MCF 10A (cell line): ENCODE data around the gene SPINT3. TPM values are rescaled to one million over a fixed set of nuclear protein-coding genes. Genes with fewer than 3 reads are reported as not detected.
"Not testable (repeated sequence)": the region's sequence is repeated elsewhere in the genome, so short reads cannot be mapped to it uniquely, and the experiment has no call there.

Experiments
- BruUV-seq: library from RNA; stranded (reverse); fragments of 400-500 nt; replicated peaks from 2 replicates; lab custom pipeline; 2021; lab: Mats Ljungman, UMichigan
- CTCF ChIA-PET: fragments of 300-600 bp; sonication (Branson Sonifier 250); formaldehyde crosslinking; extraction: SDS; loops from one replicate; lab custom pipeline; 2021; ENCODE audit warnings: antibody characterized with exemption, inconsistent platforms; lab: Yijun Ruan, JAX
- POLR2A ChIA-PET: fragments of 300-600, 350-650 bp; sonication (Branson Sonifier 250); formaldehyde crosslinking; extraction: SDS; loops from one replicate; lab custom pipeline; 2020; ENCODE audit warnings: antibody characterized with exemption, inconsistent platforms; lab: Yijun Ruan, JAX
- DNase-seq: peaks from one replicate; pipeline ENCODE4 v3.0.0-alpha.2; 2018; ENCODE audit not compliant: unreplicated experiment
- H3K27ac Mint-ChIP-seq: one replicate; pipeline ENCODE4 v1.8.0; 2022; ENCODE audit warnings: mild to moderate bottlenecking, low read depth, mixed read lengths; ENCODE audit not compliant: unreplicated experiment
- H3K27me3 Mint-ChIP-seq: one replicate; pipeline ENCODE4 v1.8.0; 2022; ENCODE audit warnings: mixed read lengths; ENCODE audit not compliant: insufficient read depth, unreplicated experiment
- H3K36me3 Mint-ChIP-seq: one replicate; pipeline ENCODE4 v1.8.0; 2022; ENCODE audit warnings: mild to moderate bottlenecking, moderate library complexity, mixed read lengths; ENCODE audit not compliant: insufficient read depth, unreplicated experiment
- H3K4me1 Mint-ChIP-seq: one replicate; pipeline ENCODE4 v1.8.0; 2022; ENCODE audit warnings: mixed read lengths; ENCODE audit not compliant: insufficient read depth, unreplicated experiment
- H3K4me3 Mint-ChIP-seq: one replicate; pipeline ENCODE4 v1.8.0; 2022; ENCODE audit warnings: mild to moderate bottlenecking, moderate library complexity, mixed read lengths; ENCODE audit not compliant: unreplicated experiment
- H3K9me3 Mint-ChIP-seq: one replicate; pipeline ENCODE4 v1.8.0; 2022; ENCODE audit warnings: mixed read lengths; ENCODE audit not compliant: unreplicated experiment
- intact Hi-C: fragments of 100-400 bp; cut with micrococcal nuclease; formaldehyde crosslinking; loops from 2 replicates; pipeline ENCODE4 v1.14.1; 2022
- total RNA-seq: library from RNA; stranded (reverse); gene quantifications from 2 replicates; pipeline ENCODE4 v1.2.3, GENCODE V29; 2022
- TF ChIP-seq, protein P1 (sequence below): fragments of 200-600 bp; IDR thresholded peaks from one replicate; pipeline ENCODE4 v1.8.0; 2022; ENCODE audit warnings: antibody characterized with exemption, mild to moderate bottlenecking; ENCODE audit not compliant: unreplicated experiment

SPINT3 gene
- total RNA-seq, 1 experiment from 2014 or later: not detected

DNA sequence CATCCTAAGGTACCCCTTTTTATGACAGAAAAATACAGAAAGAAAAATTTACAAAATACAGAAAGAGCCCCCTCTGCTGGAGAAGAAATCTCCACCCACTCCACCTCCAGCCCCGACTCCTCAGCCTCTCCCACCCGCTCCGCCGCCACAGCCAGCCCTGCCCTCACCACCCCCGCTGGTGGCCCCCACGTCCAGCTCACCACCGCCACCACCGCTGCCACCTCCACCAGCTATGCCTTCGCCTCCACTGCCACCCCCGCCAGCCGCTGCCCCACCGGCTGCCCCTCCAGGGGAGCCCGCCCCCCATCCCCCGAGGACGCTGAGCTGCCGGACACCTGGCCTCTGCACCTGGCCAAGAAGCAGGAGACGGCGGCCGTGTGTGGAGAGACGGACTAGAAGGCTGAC is 28.2 kb downstream of the SPINT3 start:
- intact Hi-C loops: no loop called here
- Mint-ChIP-seq H3K4me3 (no peak overlapping the region), H3K4me1 (no peaks in the 10 kb centered on the region), H3K27me3 (peaks cover 18% of the 10 kb centered on the region), H3K9me3 (no peaks in the 10 kb centered on the region), H3K27ac (no peak overlapping the region), H3K36me3 (peaks cover 7% of the 10 kb centered on the region)
- BruUV-seq: no TSS peak
- TF ChIP-seq, protein P1, sequence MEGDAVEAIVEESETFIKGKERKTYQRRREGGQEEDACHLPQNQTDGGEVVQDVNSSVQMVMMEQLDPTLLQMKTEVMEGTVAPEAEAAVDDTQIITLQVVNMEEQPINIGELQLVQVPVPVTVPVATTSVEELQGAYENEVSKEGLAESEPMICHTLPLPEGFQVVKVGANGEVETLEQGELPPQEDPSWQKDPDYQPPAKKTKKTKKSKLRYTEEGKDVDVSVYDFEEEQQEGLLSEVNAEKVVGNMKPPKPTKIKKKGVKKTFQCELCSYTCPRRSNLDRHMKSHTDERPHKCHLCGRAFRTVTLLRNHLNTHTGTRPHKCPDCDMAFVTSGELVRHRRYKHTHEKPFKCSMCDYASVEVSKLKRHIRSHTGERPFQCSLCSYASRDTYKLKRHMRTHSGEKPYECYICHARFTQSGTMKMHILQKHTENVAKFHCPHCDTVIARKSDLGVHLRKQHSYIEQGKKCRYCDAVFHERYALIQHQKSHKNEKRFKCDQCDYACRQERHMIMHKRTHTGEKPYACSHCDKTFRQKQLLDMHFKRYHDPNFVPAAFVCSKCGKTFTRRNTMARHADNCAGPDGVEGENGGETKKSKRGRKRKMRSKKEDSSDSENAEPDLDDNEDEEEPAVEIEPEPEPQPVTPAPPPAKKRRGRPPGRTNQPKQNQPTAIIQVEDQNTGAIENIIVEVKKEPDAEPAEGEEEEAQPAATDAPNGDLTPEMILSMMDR: no peak
- ChIA-PET CTCF (interaction anchor here (0.9 kb wide), 1 partner anchor 35 kb away, joined by 3 read pairs; no protein-coding TSS in a partner anchor), POLR2A (no interaction called here)
- no peak for DNase-seq

DNA sequence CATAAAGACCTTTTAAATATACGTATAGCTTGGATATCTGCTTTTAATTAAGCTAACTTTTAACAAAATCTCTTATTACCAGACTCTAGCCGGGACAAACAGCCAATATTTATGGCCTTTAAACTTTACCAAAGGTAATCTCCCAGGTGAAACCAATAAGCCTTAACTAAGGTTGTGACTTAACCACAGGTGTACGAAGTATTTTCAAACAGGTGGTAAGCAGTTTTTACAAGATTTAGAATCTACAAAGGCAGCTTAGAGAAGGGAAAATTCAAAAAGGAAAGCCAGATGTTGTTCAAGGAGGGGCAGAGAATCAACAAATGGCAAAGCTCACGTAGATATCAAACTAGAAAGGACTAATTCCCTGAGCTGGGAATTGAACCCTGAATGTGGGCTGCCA is 30.0 kb downstream of the SPINT3 start:
- CTCF ChIA-PET: interaction anchor here (0.7 to 1.3 kb wide), 10 partner anchors 12 to 374 kb away, joined by 3 to 6 read pairs (median 3); no protein-coding TSS in a partner anchor

DNA sequence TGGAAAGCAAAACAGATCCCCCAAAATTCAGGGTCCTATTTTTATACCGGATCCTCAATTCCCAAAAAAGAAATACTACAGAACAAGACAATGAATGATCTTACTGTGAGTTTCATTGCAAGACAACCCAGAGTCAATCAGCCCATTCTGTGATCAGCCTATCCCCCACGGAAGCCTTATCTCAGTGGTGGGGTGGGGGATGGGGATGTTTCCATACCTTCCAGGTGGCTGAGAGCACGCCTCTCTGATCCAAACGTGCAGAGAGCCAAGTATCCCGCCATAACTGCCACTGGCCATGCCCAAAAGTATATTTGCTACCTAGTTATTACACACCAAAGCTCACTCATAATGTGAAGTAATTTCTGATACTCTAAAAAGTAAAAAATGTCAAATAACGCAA is 30.7 kb downstream of the SPINT3 start:
- no peak for DNase-seq
- H3K36me3 Mint-ChIP-seq: peaks cover 7% of the 10 kb centered on the region
- no peak overlapping the region for H3K4me3 Mint-ChIP-seq
- CTCF ChIA-PET: interaction anchor here (0.5 to 1.3 kb wide), 8 partner anchors 14 to 1040 kb away, joined by 3 to 6 read pairs (median 3); partner anchors contain the start of gene SYS1
- H3K9me3 Mint-ChIP-seq: no peaks in the 10 kb centered on the region
- H3K27ac Mint-ChIP-seq: no peak overlapping the region
- POLR2A ChIA-PET: interaction anchor here (0.8 to 1.4 kb wide), 3 partner anchors 8 to 22 kb away, joined by 3 to 5 read pairs (median 3); no protein-coding TSS in a partner anchor
- intact Hi-C loops: no loop called here
- no TSS peak for BruUV-seq
- TF ChIP-seq, protein P1: no peak
- H3K27me3 Mint-ChIP-seq: peaks cover 39% of the 10 kb centered on the region
- H3K4me1 Mint-ChIP-seq: no peaks in the 10 kb centered on the region

More for the DNA sequence above, 30.0 kb downstream of the SPINT3 start:
- POLR2A ChIA-PET: interaction anchor here (0.8 to 1.4 kb wide), 3 partner anchors 9 to 33 kb away, joined by 3 read pairs; no protein-coding TSS in a partner anchor
- TF ChIP-seq, protein P1: no peak
- intact Hi-C loops: no loop called here
- Mint-ChIP-seq H3K4me3 (no peak overlapping the region), H3K27ac (no peak overlapping the region), H3K9me3 (no peaks in the 10 kb centered on the region), H3K27me3 (peaks cover 32% of the 10 kb centered on the region), H3K4me1 (no peaks in the 10 kb centered on the region), H3K36me3 (peaks cover 7% of the 10 kb centered on the region)
- no peak for DNase-seq
- BruUV-seq: no TSS peak

DNA sequence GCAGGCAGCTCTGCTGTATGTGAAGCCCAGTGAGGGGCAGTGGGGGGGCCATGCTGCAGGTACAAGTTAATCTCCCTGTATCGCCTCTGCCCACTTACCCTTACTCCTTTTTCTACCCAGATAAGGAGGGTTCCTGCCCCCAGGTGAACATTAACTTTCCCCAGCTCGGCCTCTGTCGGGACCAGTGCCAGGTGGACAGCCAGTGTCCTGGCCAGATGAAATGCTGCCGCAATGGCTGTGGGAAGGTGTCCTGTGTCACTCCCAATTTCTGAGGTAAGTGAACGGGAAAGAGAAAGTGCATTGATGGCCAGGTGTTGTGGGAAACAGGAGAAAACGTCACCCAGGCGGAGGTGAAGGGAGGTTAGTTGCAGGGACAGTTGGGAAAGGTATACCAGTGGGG is 35.6 kb downstream of the SPINT3 start:
- BruUV-seq: no TSS peak

DNA sequence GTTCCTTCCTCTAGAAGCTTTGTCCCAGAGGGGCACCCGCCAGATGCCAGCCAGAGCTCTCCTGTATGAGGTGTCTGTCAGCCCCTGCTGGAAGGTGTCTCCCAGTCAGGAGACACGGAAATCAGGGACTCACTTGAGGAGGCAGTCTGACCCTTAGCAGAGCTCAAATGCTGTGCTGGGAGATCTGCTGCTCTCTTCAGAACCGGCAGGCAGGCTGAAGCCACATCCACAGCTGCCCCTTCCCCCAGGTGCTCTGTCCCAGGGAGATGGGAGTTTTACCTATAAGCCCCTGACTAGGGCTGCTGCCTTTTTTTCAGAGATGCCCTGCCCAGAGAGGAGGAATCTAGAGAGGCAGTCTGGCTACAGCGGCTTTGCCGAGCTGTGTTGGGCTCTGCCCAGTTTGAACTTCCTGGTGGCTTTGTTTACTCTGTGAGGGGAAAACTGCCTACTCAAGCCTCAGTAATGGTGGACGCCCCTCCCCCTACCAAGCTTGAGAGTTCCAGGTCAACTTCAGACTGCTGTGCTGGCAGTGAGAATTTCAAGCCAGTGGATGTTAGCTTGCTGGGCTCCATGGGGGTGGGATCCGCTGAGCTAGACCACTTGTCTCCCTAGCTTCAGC is 37.8 kb downstream of the SPINT3 start:
- BruUV-seq, H3K4me3 Mint-ChIP-seq, DNase-seq, H3K36me3 Mint-ChIP-seq, intact Hi-C loops, H3K27ac Mint-ChIP-seq, H3K4me1 Mint-ChIP-seq, H3K9me3 Mint-ChIP-seq: not testable (repeated sequence)
- H3K27me3 Mint-ChIP-seq: peaks cover 38% of the 10 kb centered on the region
- ChIA-PET CTCF (interaction anchor here (0.7 to 1.1 kb wide), 3 partner anchors 46 to 294 kb away, joined by 3 to 4 read pairs (median 3); no protein-coding TSS in a partner anchor), POLR2A (interaction anchor here (1.0 to 1.3 kb wide), 2 partner anchors 12 to 39 kb away, joined by 4 read pairs; no protein-coding TSS in a partner anchor)

More for the DNA sequence above, 35.6 kb downstream of the SPINT3 start:
- Mint-ChIP-seq H3K36me3 (no peaks in the 10 kb centered on the region), H3K27me3 (peaks cover 52% of the 10 kb centered on the region), H3K9me3 (no peaks in the 10 kb centered on the region), H3K27ac (no peak overlapping the region), H3K4me1 (no peaks in the 10 kb centered on the region), H3K4me3 (no peak overlapping the region)
- ChIA-PET POLR2A (no interaction called here), CTCF (interaction anchor here (0.6 kb wide), 1 partner anchor 30 kb away, joined by 3 read pairs; no protein-coding TSS in a partner anchor)
- intact Hi-C loops: no loop called here
- DNase-seq: no peak
- TF ChIP-seq, protein P1: no peak

DNA sequence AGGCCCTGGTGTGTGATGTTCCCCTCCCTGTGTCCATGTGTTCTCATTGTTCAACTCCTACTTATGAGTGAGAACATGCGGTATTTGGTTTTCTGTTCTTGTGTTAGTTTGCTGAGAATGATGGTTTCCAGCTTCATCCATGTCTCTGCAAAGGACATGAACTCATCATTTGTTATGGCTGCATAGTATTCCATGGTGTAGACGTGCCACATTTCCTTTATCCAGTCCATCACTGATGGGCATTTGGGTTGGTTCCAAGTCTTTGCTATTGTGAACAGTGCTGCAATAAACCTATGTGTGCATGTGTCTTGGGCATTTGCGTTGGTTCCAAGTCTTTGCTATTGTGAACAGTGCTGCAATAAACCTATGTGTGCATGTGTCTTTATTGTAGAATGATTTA is 43.1 kb downstream of the SPINT3 start:
- DNase-seq, POLR2A ChIA-PET, H3K4me1 Mint-ChIP-seq, H3K36me3 Mint-ChIP-seq, intact Hi-C loops, H3K4me3 Mint-ChIP-seq, BruUV-seq, H3K9me3 Mint-ChIP-seq, CTCF ChIA-PET, H3K27ac Mint-ChIP-seq: not testable (repeated sequence)
- H3K27me3 Mint-ChIP-seq: peaks cover 15% of the 10 kb centered on the region
